Pancreas (tissue), 10 donors: ENCODE measurements around the gene CGB5. TPM values are rescaled to one million over a fixed set of nuclear protein-coding genes. Genes with fewer than 3 reads are reported as not detected.
"Not testable (repeated sequence)": the region's sequence is repeated elsewhere in the genome, so short reads cannot be mapped to it uniquely, and the experiment has no call there.

Source experiments
- ATAC-seq, 4 donors: fragments of 200-7000 bp; cut with Tn5 transposase; one replicate each; pipeline versions ENCODE4 v1.8.0 to v1.9.1; 2020; ENCODE audit warnings: mild to moderate bottlenecking in 4 of 4, moderate library complexity in 4 of 4
- DNase-seq, 6 donors: peaks; one replicate each; pipeline ENCODE4 v3.0.0-alpha.2; 2020
- FAIRE-seq: peaks from 2 replicates; lab custom pipeline; 2012; peaks lifted over from hg19 to GRCh38; lab: Jason Lieb, UNC
- H3K27ac ChIP-seq, 4 donors: fragments of 200-600 bp; sonication (generic); 1 replicate in 3 of 4; 2 replicates in 1 of 4; pipeline versions ENCODE4 v1.5.0 to v1.8.0; 2020
- H3K27me3 ChIP-seq, 4 donors: fragments of 200-600 bp; one replicate each; pipeline ENCODE4 v1.8.0; 2021
- H3K36me3 ChIP-seq, 3 donors: fragments of 200-600 bp; sonication (generic) in 1 of 3; one replicate each; pipeline versions ENCODE4 v1.5.0 to v1.8.0; 2020 to 2021
- H3K4me1 ChIP-seq, 3 donors: fragments of 200-600 bp; one replicate each; pipeline ENCODE4 v1.8.0; 2021
- H3K4me3 ChIP-seq, 4 donors: fragments of 200-600 bp; sonication (generic) in 2 of 4; one replicate each; pipeline versions ENCODE4 v1.5.0 to v1.8.0; 2020 to 2021
- H3K9me3 ChIP-seq, 4 donors: fragments of 200-600 bp; one replicate each; pipeline ENCODE4 v1.8.0; 2021
- CTCF ChIP-seq, 4 donors: fragments of 200-600 bp; sonication (generic) in 3 of 4; IDR thresholded peaks; one replicate each; pipeline versions ENCODE4 v1.5.0 to v1.8.0; 2021; ENCODE audit warnings: antibody characterized with exemption in 4 of 4
- WGBS, 2 donors: extraction: QIAGEN DNeasy Blood & Tissue Kit; methylation state at CpG; one replicate each; pipeline ENCODE4 v1.1.7; 2013; 5-methylcytosine and 5-hydroxymethylcytosine counted together
- intact Hi-C, 3 donors: fragments of 100-400 bp; cut with DNase I; formaldehyde crosslinking; loops; one replicate each; pipeline versions ENCODE4 v1.11.1 to v1.14.2; 2022
- polyA plus RNA-seq, 2 donors: library from polyadenylated mRNA; stranded (reverse); fragments of 200-250 nt; gene quantifications; one replicate each; pipeline ENCODE4 v1.2.3, GENCODE V29; 2013
- total RNA-seq, 6 donors: library from RNA; stranded (reverse); fragmentation: NEBNext Ultra II Directional in 4 of 6; extraction: Animal tissue kit (Norgen Biotek cat#: 25700) in 4 of 6; gene quantifications; one replicate each; pipeline versions ENCODE4 v1.2.1 to v1.2.4, GENCODE V29; 2021 to 2023
- donor health status: healthy with polysubstance abuse.
- donor health status: DM: no; HTN: no; CAD: no; lungs with moderate emphysema.
- donor health status: DM: no; HTN: no; CAD: no.
- donor health status: control.
- donor health status: control.
- donor health status: Bipolar disorder and iron deficiency.
- donor health status: DM: yes; HTN: yes; CAD: no.
- donor health status: DM: no; HTN: no; CAD: no.
- donor health status: DM: no; HTN: no; CAD: no.
- donor health status: DM: yes; HTN: yes; CAD: no.

The CGB5 gene
- total and polyA plus RNA-seq, 8 donors, result not detected

DNA sequence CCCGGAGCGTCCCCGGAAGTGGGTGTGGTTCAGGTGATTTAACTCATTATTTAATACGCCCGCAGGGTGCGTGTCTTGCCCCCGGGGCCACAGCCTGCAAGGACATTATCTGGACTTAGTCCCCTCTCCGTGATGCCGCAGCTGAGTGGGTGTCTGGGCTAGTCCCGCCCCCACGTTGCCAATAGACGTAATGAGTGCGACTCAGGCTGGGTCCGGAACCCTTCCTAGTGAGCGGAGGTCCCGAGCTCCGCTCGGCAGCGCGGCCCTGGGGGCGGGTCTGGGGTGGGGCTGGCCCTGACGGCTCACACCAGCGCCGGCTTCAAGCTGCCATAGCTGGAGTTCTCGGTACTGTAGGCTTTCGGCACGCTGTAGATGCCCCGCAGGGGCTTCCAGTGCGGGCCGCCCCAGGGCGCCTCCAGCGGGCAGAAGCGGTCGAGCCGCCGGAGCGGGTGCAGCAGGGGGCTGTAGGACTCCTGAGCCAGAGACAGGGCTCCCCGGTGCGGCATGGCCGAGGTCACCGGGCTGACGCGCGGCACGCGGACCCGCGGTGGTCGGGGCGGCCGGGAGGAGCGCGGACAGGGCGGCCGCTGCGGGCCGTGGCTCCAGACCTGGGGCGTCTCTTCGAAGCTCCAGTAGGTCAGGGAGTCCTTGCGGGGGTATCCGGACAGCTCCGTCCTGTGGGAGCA is 25.8 kb upstream of the CGB5 start:
- H3K27me3 ChIP-seq, result no peaks in the 10 kb centered on the region
- peaks cover 0 to 9% (median 3%) of the 10 kb centered on the region in 3 donors for H3K4me1 ChIP-seq
- peak; percentile 32 to 60 (median 43) for ATAC-seq
- no peak overlapping the region for H3K27ac ChIP-seq
- DNase-seq, result peak in 5 of 6 donors; percentile 34 to 86 (median 60)
- H3K9me3 ChIP-seq, result no peaks in the 10 kb centered on the region
- WGBS, 2 donors, result 1 to 5% methylated on average over 51 to 62 of the region's 62 CpGs
- H3K4me3 ChIP-seq, result peak overlapping the region; percentile 8 to 56 (median 30)
- TF ChIP-seq CTCF (IDR thresholded peaks at IDR 0.05), result peak in 3 of 4 donors; percentile 33 to 43 (median 37)
- no peak for FAIRE-seq
- H3K36me3 ChIP-seq, result no peaks in the 10 kb centered on the region
- intact Hi-C loops, result no loop called here

GRCh38 chr19:49018388-49019241 is 25.0 kb upstream of the CGB5 start:
- H3K27me3 ChIP-seq, intact Hi-C loops, FAIRE-seq, H3K9me3 ChIP-seq, H3K36me3 ChIP-seq, H3K27ac ChIP-seq, H3K4me1 ChIP-seq: not testable (repeated sequence)
- WGBS, 2 donors, result 7 to 13% methylated on average over 43 to 50 of the region's 50 CpGs
- peak overlapping the region in 3 of 4 donors; percentile 8 to 56 (median 47) for H3K4me3 ChIP-seq
- ATAC-seq (peak in 3 of 4 donors; percentile 1 to 5 (median 3)), DNase-seq (peak in 3 of 6 donors; percentile 36 to 75 (median 57))

DNA sequence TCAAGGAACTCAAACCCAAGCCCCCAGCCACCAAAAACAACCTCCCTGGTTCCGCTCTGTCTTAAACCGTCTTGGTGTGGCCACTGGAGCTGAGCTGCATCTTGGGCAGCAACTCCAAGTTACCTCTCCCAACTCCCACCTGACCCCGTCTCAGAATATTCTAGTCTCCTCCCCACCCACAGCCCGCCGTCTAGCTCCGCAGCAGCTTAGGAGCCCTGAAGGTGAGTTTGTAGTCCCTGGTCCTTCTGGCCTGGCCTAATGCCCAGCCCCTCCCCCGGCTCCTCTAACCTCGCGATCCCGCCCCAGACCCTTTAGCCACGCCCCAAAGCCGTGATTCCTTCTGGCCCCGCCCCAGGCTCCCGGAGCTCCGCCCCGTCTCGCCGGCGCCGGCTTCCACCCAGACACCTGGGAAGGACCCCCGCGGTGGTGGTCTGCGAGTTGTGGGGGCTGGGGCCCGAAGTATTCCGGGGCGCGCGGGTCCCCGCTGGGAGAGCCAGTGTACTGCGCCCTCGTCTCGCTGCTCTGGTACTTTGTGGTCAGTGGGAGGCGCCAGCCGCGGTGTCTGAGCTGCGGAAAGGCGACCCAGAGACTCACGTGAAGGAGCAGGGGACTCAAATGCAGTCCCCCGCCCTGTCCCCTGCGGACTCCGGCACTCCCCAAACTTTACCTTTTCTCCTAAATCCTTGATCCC is 24.3 kb upstream of the CGB5 start:
- Histone ChIP-seq H3K36me3 (no peaks in the 10 kb centered on the region), H3K27ac (peak overlapping the region in 3 of 4 donors; percentile 26 to 50 (median 46)), H3K9me3 (no peaks in the 10 kb centered on the region), H3K27me3 (no peaks in the 10 kb centered on the region), H3K4me3 (peak overlapping the region; percentile 5 to 56 (median 30)), H3K4me1 (peaks cover 0 to 9% (median 3%) of the 10 kb centered on the region in 3 donors)
- intact Hi-C loops, result no loop called here
- TF ChIP-seq CTCF (IDR thresholded peaks at IDR 0.05), result no peak
- WGBS, 2 donors, result 7 to 8% methylated on average over 36 to 41 of the region's 41 CpGs
- ATAC-seq (peak; percentile 85 to 93 (median 91)), DNase-seq (peak; percentile 80 to 97 (median 90)), FAIRE-seq (no peak)

GRCh38 chr19:49020342-49020741 is 23.3 kb upstream of the CGB5 start:
- ATAC-seq (peak; percentile 70 to 74 (median 71)), DNase-seq (peak; percentile 74 to 88 (median 78)), FAIRE-seq (no peak)
- Histone ChIP-seq H3K27ac (peak overlapping the region in 1 of 4 donors; percentile 46), H3K4me3 (peak overlapping the region in 2 of 4 donors; percentile 47 to 56), H3K27me3 (no peaks in the 10 kb centered on the region), H3K36me3 (no peaks in the 10 kb centered on the region), H3K4me1 (peaks cover 0 to 9% (median 3%) of the 10 kb centered on the region in 3 donors), H3K9me3 (no peaks in the 10 kb centered on the region)
- WGBS, 2 donors, result 18 to 25% methylated on average over 11 of the region's 11 CpGs
- TF ChIP-seq CTCF (IDR thresholded peaks at IDR 0.05), result no peak
- intact Hi-C loops, result no loop called here
